GM12891 (cell line): ENCODE results near the gene MRM3.
"Not testable (repeated sequence)": the region's sequence is repeated elsewhere in the genome, so short reads cannot be mapped to it uniquely, and the experiment has no call there.

Experiments used
- PAX5 ChIP-seq: IDR thresholded peaks from 2 replicates; pipeline ENCODE4 v1.6.1; 2011; ENCODE audit warnings: low read length, moderate library complexity, mild to moderate bottlenecking; ENCODE audit not compliant: insufficient read depth, severe bottlenecking
- POLR2A ChIP-seq: IDR thresholded peaks from 2 replicates; pipeline ENCODE4 v1.6.1; 2011; ENCODE audit warnings: low read depth, low read length, control low read depth
- POLR2AphosphoS5 ChIP-seq: IDR thresholded peaks from 2 replicates; pipeline ENCODE4 v1.6.1; 2011; ENCODE audit warnings: low read depth, low read length, control low read depth
- POU2F2 ChIP-seq: IDR thresholded peaks from 2 replicates; pipeline ENCODE4 v1.6.1; 2011; ENCODE audit warnings: low read depth, mild to moderate bottlenecking, control low read depth, low read length, moderate library complexity
- TAF1 ChIP-seq: IDR thresholded peaks from 2 replicates; pipeline ENCODE4 v1.6.1; 2011; ENCODE audit warnings: low read depth, low read length, control low read depth

GRCh38 chr17:756010-756567, 26.1 kb upstream of the MRM3 start:
- not testable (repeated sequence) for TF ChIP-seq POLR2A, POLR2AphosphoS5, TAF1, PAX5, POU2F2
